KG1 (cell line): ENCODE measurements around the gene CACNB1.

ENCODE experiments used
- DNase-seq: peaks from one replicate; lab custom pipeline; 2025; lab: John Stamatoyannopoulos, UW

The CACNB1 gene

GRCh38 chr17:39200957-39201510, 3.6 kb upstream of the CACNB1 start:
- no peak for DNase-seq

DNA sequence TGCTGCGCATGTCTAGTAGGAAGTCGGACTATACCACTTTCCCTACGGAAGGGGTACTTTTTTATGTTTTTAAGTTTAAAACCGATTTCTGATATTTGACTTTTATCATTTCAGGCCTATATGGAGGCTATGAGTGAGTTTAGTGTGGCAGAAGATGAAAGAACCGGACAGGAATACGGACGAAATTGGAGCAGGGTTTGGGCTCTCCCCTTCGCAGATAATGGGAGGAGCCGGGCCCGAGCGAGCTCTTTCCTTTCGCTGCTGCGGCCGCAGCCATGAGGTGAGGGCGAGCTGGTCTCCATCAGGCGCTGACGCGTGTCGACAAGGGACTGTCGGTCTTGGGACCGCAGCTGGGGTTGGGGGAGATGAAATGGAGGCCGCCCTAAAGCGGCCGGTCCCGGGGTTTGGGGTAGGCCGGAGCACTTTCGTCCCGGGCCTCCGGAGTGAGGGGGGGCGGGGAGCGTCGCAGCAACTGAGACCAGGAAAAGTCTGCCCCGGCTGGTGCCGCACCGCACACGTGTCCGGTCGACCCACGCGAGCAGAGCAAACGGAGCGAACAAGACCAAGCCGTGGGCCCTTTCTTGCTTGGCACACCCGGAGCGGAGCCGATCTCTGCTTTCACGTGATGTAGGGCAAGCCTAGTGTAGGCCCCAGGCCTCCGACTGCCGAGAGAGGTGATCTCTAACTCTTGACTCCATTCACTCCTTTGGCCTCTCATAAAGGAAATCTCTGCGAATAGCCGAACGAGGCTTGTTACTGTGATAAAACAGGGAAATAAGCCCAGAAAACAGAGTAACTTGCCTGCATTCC, 2.8 kb upstream of the CACNB1 start, which contains the start of gene RPL19:
TSS of gene RPL19 (plus strand) at position 214 of the 810 bp plus-strand sequence. CDS start at position 276, 62 bp downstream.
- DNase-seq: peak; percentile 88

DNA sequence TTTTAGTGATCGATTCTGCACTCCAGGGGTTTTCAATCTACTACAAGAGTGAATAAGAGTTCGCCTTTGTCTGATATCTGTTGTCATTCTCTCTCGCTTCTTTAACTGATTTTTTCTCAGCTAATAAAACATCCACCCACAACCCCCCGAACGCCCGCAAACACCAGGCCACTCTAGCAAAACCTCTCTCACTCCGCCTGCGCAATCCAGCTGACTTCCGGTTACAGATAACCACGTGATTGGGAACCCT, 2.3 kb upstream of the CACNB1 start:
- no peak for DNase-seq

- DNase-seq: no peak
These were observed 707 bp upstream of the CACNB1 start for GRCh38 chr17:39198186-39198566.

- peak; percentile 32 for DNase-seq
These were observed 619 bp downstream of the CACNB1 start for GRCh38 chr17:39196808-39197291.

- no peak for DNase-seq
These were observed 1.1 kb downstream of the CACNB1 start for GRCh38 chr17:39196241-39196807.

DNA sequence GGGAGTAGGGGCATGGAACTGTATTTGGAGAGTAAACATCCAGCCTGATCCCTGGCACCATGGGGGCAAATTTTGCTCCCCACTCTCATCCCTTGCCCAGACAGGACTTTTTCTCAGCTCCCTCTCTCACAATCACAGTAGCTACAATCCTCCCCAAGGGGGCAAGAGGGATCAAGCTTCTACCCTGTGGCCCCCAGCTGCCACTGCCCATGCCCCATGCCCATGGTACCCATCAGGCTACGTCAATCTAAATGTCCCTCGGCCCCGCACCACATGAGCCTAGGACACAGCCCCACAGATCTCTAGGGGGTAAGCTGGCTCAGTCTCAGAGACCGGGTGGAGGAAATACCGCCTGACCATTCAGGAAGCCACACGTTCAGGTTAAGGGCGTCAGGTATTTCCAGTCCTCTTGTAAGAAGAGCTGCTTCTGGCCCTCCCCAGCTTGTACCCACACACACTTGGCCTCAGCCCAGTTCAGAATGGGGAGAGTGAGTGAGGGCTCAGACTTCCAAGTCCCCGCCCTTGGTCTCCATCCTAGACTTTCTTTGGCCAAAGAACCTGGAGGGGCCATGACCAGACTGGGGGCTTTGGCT, 1.8 kb downstream of the CACNB1 start:
- DNase-seq: no peak

GRCh38 chr17:39194985-39195524, 2.4 kb downstream of the CACNB1 start:
- DNase-seq: no peak

- no peak for DNase-seq
These were observed 3.1 kb downstream of the CACNB1 start for GRCh38 chr17:39194089-39194984.

- no peak for DNase-seq
These were observed 4.1 kb downstream of the CACNB1 start for GRCh38 chr17:39193346-39193745.

- DNase-seq: no peak
These were observed 4.6 kb downstream of the CACNB1 start for GRCh38 chr17:39192901-39193300.

- no peak for DNase-seq
These were observed 5.5 kb downstream of the CACNB1 start for GRCh38 chr17:39191750-39192510.

- DNase-seq: no peak
These were observed 10.2 kb downstream of the CACNB1 start for GRCh38 chr17:39187152-39187830.

DNA sequence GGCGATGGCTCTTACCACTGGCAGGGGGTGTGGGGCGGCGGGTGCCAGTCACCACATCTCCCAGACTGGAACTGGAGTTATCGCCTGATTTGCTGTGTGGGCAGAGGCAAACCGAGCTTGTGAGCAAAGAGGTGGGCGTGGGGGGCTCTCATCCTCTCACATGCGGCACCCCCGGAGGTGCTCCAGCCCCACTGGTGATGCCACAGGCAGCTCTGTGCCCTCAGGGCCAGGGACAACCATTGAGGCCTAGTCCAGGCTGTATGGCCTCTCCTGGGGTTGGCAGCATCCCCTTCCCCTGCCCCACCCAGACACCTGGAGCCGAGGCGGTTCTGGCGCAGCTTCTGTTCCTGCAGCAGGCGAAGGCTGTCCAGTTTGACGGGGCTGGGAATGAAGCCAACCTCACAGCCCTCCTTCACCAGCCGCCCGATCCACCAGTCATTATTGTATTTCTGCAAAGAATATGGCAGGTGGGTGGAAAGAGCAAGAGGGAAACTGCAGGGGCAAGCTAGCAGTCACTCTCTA, 10.9 kb downstream of the CACNB1 start:
- DNase-seq: no peak

DNA sequence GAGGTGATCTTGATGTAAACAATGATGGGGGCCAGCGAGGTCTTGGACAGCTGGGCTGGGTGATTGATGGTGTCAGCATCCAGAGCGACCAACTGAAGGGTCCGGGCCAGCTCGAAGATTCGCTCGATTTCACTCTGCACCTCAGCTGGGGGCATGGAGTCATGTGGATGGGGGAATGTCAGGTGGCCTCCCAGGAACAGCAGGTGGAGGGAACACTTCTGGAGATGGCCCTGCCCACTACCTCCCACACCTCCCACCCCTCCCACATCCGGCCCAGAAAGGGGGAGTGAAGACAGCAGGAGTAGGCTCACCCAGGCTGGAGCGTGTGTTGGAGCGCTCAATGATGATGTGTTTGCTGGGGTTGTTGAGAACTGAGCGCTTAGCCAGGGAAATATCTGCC, 13.7 kb downstream of the CACNB1 start:
- DNase-seq: no peak

DNA sequence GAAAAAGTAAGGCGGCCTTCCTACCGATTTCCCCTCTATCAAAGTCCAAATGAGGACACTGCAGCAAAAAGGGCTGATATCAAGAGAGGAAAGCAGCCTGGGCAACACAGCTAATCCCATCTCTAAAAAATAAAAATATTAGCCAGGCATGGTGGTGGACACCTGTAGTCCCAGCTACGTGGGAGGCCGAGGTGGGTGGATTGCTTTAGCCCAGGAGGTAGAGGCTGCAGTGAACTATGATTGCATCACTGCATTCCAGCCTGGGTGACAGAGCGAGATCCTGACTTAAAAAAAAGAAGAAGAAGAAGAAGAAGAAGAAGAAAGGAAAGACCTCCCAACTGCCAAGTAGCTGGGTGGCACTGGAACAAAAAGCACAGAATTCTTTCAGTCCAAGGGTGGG, 14.4 kb downstream of the CACNB1 start:
- no peak for DNase-seq

DNA sequence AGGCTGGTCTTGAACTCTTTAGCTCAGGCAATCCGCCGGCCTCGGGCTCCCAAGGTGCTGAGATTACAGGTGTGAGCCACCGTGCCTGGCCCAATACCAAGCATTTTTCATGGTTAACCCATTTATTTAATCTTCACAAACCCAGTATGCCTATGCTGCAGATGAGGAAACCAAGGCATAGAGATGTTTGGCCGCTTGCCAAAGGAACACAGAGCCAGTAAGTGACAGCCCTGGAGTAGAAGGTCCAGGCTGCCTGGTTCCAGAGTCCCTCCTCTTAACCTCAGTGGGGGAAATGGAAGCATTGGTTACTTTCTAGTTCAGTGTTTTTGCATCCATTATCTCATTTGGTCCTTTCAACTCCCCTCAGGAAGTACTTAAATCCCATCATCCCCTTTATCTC, 16.2 kb downstream of the CACNB1 start:
- no peak for DNase-seq

- no peak for DNase-seq
These were observed 18.9 kb downstream of the CACNB1 start for GRCh38 chr17:39178536-39178935.

DNA sequence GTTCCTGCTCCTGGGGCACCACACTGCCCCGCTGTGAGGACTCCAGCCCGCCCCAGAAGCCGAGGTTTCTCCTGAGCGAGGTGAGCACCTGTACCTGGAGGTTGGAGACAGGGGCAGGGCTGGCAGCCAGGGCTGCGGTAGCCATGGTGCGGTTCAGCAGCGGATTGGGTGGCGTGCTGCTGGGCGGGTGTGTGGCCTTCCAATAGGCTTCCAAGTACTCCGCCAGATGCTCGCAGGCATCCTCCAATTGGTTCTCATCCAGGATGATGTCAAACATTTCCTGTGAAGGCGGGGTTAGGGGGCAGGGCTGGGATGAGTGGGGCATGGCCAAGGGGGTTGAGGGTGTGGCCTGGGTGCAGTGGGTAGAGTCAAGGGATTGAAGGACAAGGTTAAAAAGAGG, 20.2 kb downstream of the CACNB1 start:
- no peak for DNase-seq

GRCh38 chr17:39175695-39176093, 21.8 kb downstream of the CACNB1 start:
- DNase-seq: no peak
